RWPE2 (cell line): ENCODE data around the gene ADRM1.
A peak's percentile ranks its signal among the peaks of the same experiment; 100 is the strongest.

Experiments
- ATAC-seq: fragments of 200-7000 bp; cut with Tn5 transposase; 3 replicates; pipeline ENCODE4 v1.9.1; 2021; ENCODE audit warnings: low read depth
- DNase-seq: peaks from one replicate; pipeline ENCODE4 v3.0.0-alpha.2; 2020; ENCODE audit warnings: low spot score
- H3K27ac ChIP-seq: fragments of 450-650 bp; 2 replicates; pipeline ENCODE4 v1.5.1; 2017; ENCODE audit warnings: mild to moderate bottlenecking; ENCODE audit not compliant: poor library complexity, severe bottlenecking
- H3K27me3 ChIP-seq: fragments of 250-450 bp; sonication (Bioruptor Pico); 2 replicates; pipeline ENCODE4 v1.5.1; 2021; ENCODE audit warnings: mild to moderate bottlenecking, moderate library complexity; ENCODE audit not compliant: insufficient read depth, poor library complexity, severe bottlenecking
- H3K36me3 ChIP-seq: fragments of 250-450 bp; sonication (Bioruptor Pico); 2 replicates; pipeline ENCODE4 v1.5.1; 2020; ENCODE audit warnings: low read depth, mild to moderate bottlenecking, moderate library complexity
- H3K4me1 ChIP-seq: fragments of 250-450 bp; sonication (Bioruptor Pico); 2 replicates; pipeline ENCODE4 v1.5.1; 2021; ENCODE audit warnings: mild to moderate bottlenecking, moderate library complexity; ENCODE audit not compliant: insufficient read depth, poor library complexity, severe bottlenecking
- H3K4me3 ChIP-seq: fragments of 250-450 bp; sonication (Bioruptor Pico); 2 replicates; pipeline ENCODE4 v1.5.1; 2021; ENCODE audit warnings: mild to moderate bottlenecking, moderate library complexity; ENCODE audit not compliant: severe bottlenecking
- H3K9me3 ChIP-seq: fragments of 250-450 bp; sonication (Bioruptor Pico); 2 replicates; pipeline ENCODE4 v1.5.1; 2021; ENCODE audit warnings: mild to moderate bottlenecking, moderate library complexity; ENCODE audit not compliant: severe bottlenecking
- CTCF ChIP-seq: fragments of 450-650 bp; IDR thresholded peaks from one replicate; pipeline ENCODE4 v1.5.1; 2017; ENCODE audit warnings: mild to moderate bottlenecking, moderate library complexity; ENCODE audit not compliant: poor library complexity, severe bottlenecking

The ADRM1 gene

GRCh38 chr20:62287129-62287528, 15.7 kb upstream of the ADRM1 start:
- H3K4me1 ChIP-seq, result no peaks in the 10 kb centered on the region
- H3K36me3 ChIP-seq, result peaks cover 77% of the 10 kb centered on the region
- no peak overlapping the region for H3K27ac ChIP-seq
- H3K27me3 ChIP-seq, result no peaks in the 10 kb centered on the region
- no peaks in the 10 kb centered on the region for H3K9me3 ChIP-seq
- no peak for TF ChIP-seq CTCF
- ATAC-seq, result no peak
- no peak overlapping the region for H3K4me3 ChIP-seq
- DNase-seq, result no peak

DNA sequence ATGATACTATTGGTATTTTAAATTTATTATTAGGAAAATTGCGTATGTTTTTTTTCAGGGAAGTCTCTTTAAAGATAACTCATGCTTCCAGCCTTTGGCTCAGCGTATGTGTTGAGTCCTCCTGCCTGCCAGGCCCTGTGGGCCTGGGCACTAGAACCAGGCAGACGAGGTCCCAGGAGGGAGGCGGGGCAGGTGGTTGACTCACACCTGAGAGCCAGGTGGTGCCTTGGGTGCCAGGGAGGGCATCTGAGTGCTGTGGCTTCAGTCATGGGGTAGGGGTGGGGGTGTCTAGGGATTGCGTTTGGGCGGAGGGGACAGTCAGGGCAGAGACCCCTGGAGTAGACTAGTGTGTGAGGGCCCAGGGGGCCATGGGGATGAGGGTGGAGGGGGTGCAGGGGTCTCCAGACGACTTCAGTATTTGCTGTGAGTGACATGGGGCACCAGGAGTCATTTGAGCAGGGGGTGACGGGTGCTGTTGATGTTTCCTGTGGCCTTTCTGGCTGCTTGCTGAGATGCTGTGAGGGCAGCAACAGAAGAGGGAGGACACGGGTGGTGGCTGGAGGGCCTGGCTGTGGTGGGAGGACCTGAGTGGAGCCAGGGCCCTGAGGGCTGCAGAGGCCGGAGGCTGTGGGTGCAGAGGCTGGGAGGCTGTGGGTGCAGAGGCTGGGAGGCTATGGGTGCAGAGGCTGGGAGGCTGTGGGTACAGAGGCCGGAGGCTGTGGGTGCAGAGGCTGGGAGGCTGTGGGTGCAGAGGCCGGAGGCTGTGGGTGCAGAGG, 14.8 kb upstream of the ADRM1 start:
- DNase-seq (peak; percentile 87), ATAC-seq (peak; percentile 32; the same call in 2 of the 3 replicates)
- H3K9me3 ChIP-seq, result no peaks in the 10 kb centered on the region
- no peak overlapping the region for H3K27ac ChIP-seq
- H3K4me3 ChIP-seq, result no peak overlapping the region
- H3K4me1 ChIP-seq, result no peaks in the 10 kb centered on the region
- TF ChIP-seq CTCF, result no peak
- H3K27me3 ChIP-seq, result no peaks in the 10 kb centered on the region
- peaks cover 77% of the 10 kb centered on the region for H3K36me3 ChIP-seq

- H3K27me3 ChIP-seq, result no peaks in the 10 kb centered on the region
- no peaks in the 10 kb centered on the region for H3K9me3 ChIP-seq
- H3K36me3 ChIP-seq, result peaks cover 77% of the 10 kb centered on the region
- DNase-seq (no peak), ATAC-seq (no peak)
- no peak for TF ChIP-seq CTCF
- H3K4me1 ChIP-seq, result no peaks in the 10 kb centered on the region
- no peak overlapping the region for H3K4me3 ChIP-seq
- no peak overlapping the region for H3K27ac ChIP-seq
Measured at GRCh38 chr20:62288535-62289105, 14.2 kb upstream of the ADRM1 start.

DNA sequence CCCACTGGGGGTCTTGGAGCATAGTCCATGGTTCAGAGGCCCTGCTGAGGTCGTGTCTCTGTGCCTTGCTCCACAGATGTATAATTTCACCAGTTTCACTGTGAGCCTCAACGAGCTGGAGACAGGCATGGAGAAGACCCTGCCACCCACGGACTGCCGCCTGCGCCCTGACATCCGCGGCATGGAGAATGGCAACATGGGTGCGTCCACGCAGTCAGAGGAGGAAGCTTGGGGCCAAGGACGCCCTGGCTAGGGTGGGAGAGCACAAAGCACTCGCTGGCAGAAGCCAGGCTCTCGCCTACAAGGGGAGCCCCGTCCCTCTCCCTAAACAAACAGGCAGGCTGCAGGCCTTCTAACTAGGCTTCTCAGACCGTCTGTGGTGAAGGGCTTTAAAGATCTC, 13.7 kb upstream of the ADRM1 start:
- H3K4me3 ChIP-seq, result no peak overlapping the region
- H3K27me3 ChIP-seq, result no peaks in the 10 kb centered on the region
- H3K4me1 ChIP-seq, result no peaks in the 10 kb centered on the region
- no peak for ATAC-seq
- no peak for DNase-seq
- no peak overlapping the region for H3K27ac ChIP-seq
- no peaks in the 10 kb centered on the region for H3K9me3 ChIP-seq
- no peak for TF ChIP-seq CTCF
- peaks cover 77% of the 10 kb centered on the region for H3K36me3 ChIP-seq

DNA sequence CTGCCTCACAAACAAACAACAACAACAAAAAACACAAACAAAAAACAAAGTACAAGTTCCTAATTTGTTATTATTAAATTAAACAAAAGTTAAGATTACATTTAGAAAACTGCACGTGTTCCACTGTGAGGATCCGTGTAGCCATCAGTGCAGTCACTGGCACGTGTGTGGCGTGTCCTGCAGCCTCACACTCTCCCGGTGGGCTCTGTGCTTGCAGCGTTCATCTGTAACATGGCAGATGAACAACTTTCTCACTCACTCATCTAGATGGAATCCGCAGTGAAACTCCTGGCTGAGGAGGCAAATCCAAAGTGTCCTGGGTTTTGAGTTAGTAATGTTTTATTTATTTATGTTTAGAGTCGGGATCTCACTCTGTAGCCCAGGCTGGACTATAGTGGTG, 12.9 kb upstream of the ADRM1 start:
- H3K36me3 ChIP-seq, result peaks cover 78% of the 10 kb centered on the region
- no peak for ATAC-seq
- no peak overlapping the region for H3K4me3 ChIP-seq
- no peak overlapping the region for H3K27ac ChIP-seq
- DNase-seq, result peak; percentile 66
- H3K4me1 ChIP-seq, result no peaks in the 10 kb centered on the region
- H3K9me3 ChIP-seq, result no peaks in the 10 kb centered on the region
- no peaks in the 10 kb centered on the region for H3K27me3 ChIP-seq
- no peak for TF ChIP-seq CTCF
